ENCODE data around the gene VPS18. TPM values are rescaled to one million over a fixed set of nuclear protein-coding genes. Genes with fewer than 3 reads are reported as not detected.

Gene VPS18
- total and polyA plus RNA-seq, 2 donors (not counting 3 experiments of a cell fraction or from before 2014, with no cell fraction given) = 29.3 to 32.8 TPM

DNA sequence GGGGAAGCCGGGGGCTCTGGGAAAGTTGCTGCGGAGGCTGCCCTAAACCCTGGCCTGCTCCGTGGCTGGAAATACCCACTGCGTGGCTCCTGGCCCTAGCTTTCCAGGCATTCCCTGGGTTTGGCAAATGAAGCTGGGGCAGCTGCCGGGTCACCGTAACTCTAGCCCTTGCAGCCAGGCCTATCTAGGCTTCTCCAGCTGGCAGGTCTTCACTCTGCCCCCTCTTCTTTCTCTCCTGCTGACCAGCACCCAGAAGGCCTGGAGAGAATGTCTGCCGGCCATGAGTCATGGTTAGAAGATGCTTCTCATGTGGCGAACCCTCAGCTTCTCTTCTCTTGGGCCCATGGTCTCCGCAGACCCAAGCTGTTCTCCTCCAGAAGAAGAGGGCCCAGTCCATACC lies 29.3 kb downstream of the VPS18 start:
- no peak for DNase-seq (ENCODE audit: low read depth, low spot score)
- Histone ChIP-seq H4K20me1 (replicated peaks; ENCODE audit: control insufficient read depth, extremely low read depth, insufficient read depth, low read length) (no peaks in the 10 kb centered on the region), H3K4me2 (ENCODE audit: insufficient read depth, low read length) (no peak overlapping the region), H3K36me3 (ENCODE audit: control insufficient read depth in 2 of 2, extremely low read depth in 1 of 2, insufficient read depth in 2 of 2, low read length in 2 of 2) (no peaks in the 10 kb centered on the region), H3K79me2 (ENCODE audit: control insufficient read depth, insufficient read depth, low read length) (no peaks in the 10 kb centered on the region), H3K4me3 (replicated peaks in 1 of 3; ENCODE audit: insufficient read depth in 1 of 3, low read depth in 1 of 3, low read length in 3 of 3) (no peak overlapping the region), H3K9me3 (replicated peaks; ENCODE audit: control insufficient read depth, insufficient read depth, low read length) (no peaks in the 10 kb centered on the region), H3K4me1 (ENCODE audit: control insufficient read depth, extremely low read depth, insufficient read depth, low read length) (peaks cover 24% of the 10 kb centered on the region), H3K27ac (ENCODE audit: insufficient read depth, low read depth, low read length) (no peak overlapping the region), H2AFZ (ENCODE audit: low read depth, low read length) (no peak overlapping the region), H3K9me1 (replicated peaks; ENCODE audit: control insufficient read depth, extremely low read depth, insufficient read depth, low read length) (no peaks in the 10 kb centered on the region), H3K27me3 (ENCODE audit: control insufficient read depth in 2 of 2, insufficient read depth in 2 of 2, low read length in 2 of 2) (peaks cover 12 to 21% of the 10 kb centered on the region in 2 experiments), H3K9ac (replicated peaks; ENCODE audit: extremely low read depth, insufficient read depth, low read length) (no peak overlapping the region)
- no TSS peak for BruUV-seq (replicated peaks)
- TF ChIP-seq MAX (IDR thresholded peaks at IDR 0.05; ENCODE audit: insufficient read depth, insufficient read length) = no peak
- TF ChIP-seq EZH2 (IDR thresholded peaks at IDR 0.05; ENCODE audit: borderline replicate concordance, low read depth, low read length, severe bottlenecking) = no peak
- TF ChIP-seq FOS (IDR thresholded peaks at IDR 0.05; ENCODE audit: borderline replicate concordance, insufficient read depth, low read length) = no peak
- intact Hi-C loops (cut with micrococcal nuclease) (no loop called here), dilution Hi-C loops (cut with MboI; ENCODE audit: extremely low pct_ligation_motif_present, low sequenced_read_pairs) (no loop called here)
- FAIRE-seq = no peak
- ChIA-PET CTCF (interaction anchor here (1.0 to 12.4 kb wide), 5 partner anchors 9 to 29 kb away, joined by 3 to 260 read pairs (median 3); partner anchors contain the start of gene VPS18), POLR2A (no interaction called here)

DNA sequence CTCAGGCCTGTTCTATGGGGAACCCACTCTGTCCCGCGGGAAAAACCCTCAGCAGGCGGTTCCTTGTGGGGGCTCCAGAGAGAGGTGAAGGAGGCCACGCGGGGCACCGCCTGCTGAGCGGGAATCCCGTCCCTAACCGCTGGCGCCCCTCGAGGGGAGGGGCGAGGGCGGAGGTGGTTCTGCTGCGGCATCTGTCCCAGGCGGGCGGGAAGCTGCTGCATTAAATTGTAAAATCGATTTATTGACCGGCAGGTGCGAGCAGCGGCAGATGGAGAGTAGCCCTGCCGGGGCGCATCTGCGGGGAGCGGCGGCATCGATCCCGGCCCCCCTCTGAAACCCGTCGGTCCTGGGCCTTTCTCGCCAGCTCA lies 31.2 kb downstream of the VPS18 start:
- dilution Hi-C loops (cut with MboI; ENCODE audit: extremely low pct_ligation_motif_present, low sequenced_read_pairs) (no loop called here), intact Hi-C loops (cut with micrococcal nuclease) (no loop called here)
- H3K36me3 ChIP-seq (ENCODE audit: control insufficient read depth in 2 of 2, extremely low read depth in 1 of 2, insufficient read depth in 2 of 2, low read length in 2 of 2) = no peaks in the 10 kb centered on the region
- H3K27me3 ChIP-seq (ENCODE audit: control insufficient read depth in 2 of 2, insufficient read depth in 2 of 2, low read length in 2 of 2) = peaks cover 14 to 21% of the 10 kb centered on the region in 2 experiments
- TF ChIP-seq POLR2AphosphoS5 (IDR thresholded peaks at IDR 0.05; ENCODE audit: insufficient read depth, low read depth, low read length) (no peak), JUN (IDR thresholded peaks at IDR 0.05; ENCODE audit: borderline replicate concordance, insufficient read depth, insufficient read length, low read depth) (no peak), POLR2A (IDR thresholded peaks at IDR 0.05; ENCODE audit: low read depth, low read length) (no peak), MAX (IDR thresholded peaks at IDR 0.05; ENCODE audit: insufficient read depth, insufficient read length) (no peak), GATA2 (IDR thresholded peaks at IDR 0.05; ENCODE audit: insufficient read depth, insufficient read length, low read depth, low read length) (no peak), MYC (IDR thresholded peaks at IDR 0.05; ENCODE audit: low read depth, low read length) (no peak), EZH2 (IDR thresholded peaks at IDR 0.05; ENCODE audit: borderline replicate concordance, low read depth, low read length, severe bottlenecking) (no peak), CTCF (IDR thresholded peaks at IDR 0.05; ENCODE audit: extremely low read depth in 1 of 2, insufficient read depth in 1 of 2, low read depth in 1 of 2, low read length in 2 of 2) (no peak), FOS (IDR thresholded peaks at IDR 0.05; ENCODE audit: borderline replicate concordance, insufficient read depth, low read length) (no peak)
- FAIRE-seq = no peak
- H4K20me1 ChIP-seq (replicated peaks; ENCODE audit: control insufficient read depth, extremely low read depth, insufficient read depth, low read length) = no peaks in the 10 kb centered on the region
- H3K4me3 ChIP-seq (replicated peaks in 1 of 3; ENCODE audit: insufficient read depth in 1 of 3, low read depth in 1 of 3, low read length in 3 of 3) = no peak overlapping the region
- BruUV-seq (replicated peaks) = no TSS peak
- H3K4me1 ChIP-seq (ENCODE audit: control insufficient read depth, extremely low read depth, insufficient read depth, low read length) = peaks cover 17% of the 10 kb centered on the region
- H3K4me2 ChIP-seq (ENCODE audit: insufficient read depth, low read length) = no peak overlapping the region
- no peak overlapping the region for H3K27ac ChIP-seq (ENCODE audit: insufficient read depth, low read depth, low read length)
- H3K9ac ChIP-seq (replicated peaks; ENCODE audit: extremely low read depth, insufficient read depth, low read length) = no peak overlapping the region
- H3K79me2 ChIP-seq (ENCODE audit: control insufficient read depth, insufficient read depth, low read length) = no peaks in the 10 kb centered on the region
- POLR2A ChIA-PET = no interaction called here
- H2AFZ ChIP-seq (ENCODE audit: low read depth, low read length) = peak overlapping the region; percentile 30
- H3K9me3 ChIP-seq (replicated peaks; ENCODE audit: control insufficient read depth, insufficient read depth, low read length) = no peaks in the 10 kb centered on the region
- CTCF ChIA-PET = interaction anchor here (0.8 to 12.4 kb wide), 3 partner anchors 8 to 19 kb away, joined by 4 to 260 read pairs (median 5); no protein-coding TSS in a partner anchor
- H3K9me1 ChIP-seq (replicated peaks; ENCODE audit: control insufficient read depth, extremely low read depth, insufficient read depth, low read length) = no peaks in the 10 kb centered on the region
- no peak for DNase-seq (ENCODE audit: low read depth, low spot score)

All from endothelial cell of umbilical vein (primary cell).